ENCODE measurements around the gene SLC4A2. TPM values are rescaled to one million over a fixed set of nuclear protein-coding genes. Genes with fewer than 3 reads are reported as not detected.
A peak's percentile ranks its signal among the peaks of the same experiment; 100 is the strongest.

SLC4A2 gene
- total and polyA plus RNA-seq, 2 of the 8 experiments (the other 6 are each of a cell fraction or from before 2014, with no cell fraction given), result 72.6 to 147 TPM

- no peak for FAIRE-seq
- POLR2A ChIA-PET (ENCODE audit: partially characterized antibody), result no interaction called here
- no peak overlapping the region for H2BK20ac ChIP-seq (ENCODE audit: low read length)
Observed at GRCh38 chr7:151023232-151023631, 36.2 kb upstream of the SLC4A2 start.

More at GRCh38 chr7:151023232-151023631, 36.2 kb upstream of the SLC4A2 start:
- Histone ChIP-seq H3K9ac (replicated peaks in 1 of 4; ENCODE audit: extremely low read depth in 1 of 4, low read depth in 3 of 4, low read length in 3 of 4) (no peak overlapping the region), H4K91ac (replicated peaks; ENCODE audit: insufficient read length, low read length) (no peak overlapping the region), H3K4me1 (replicated peaks in 1 of 4; ENCODE audit: control insufficient read depth in 3 of 4, insufficient read depth in 4 of 4, low read length in 3 of 4) (peaks cover 0 to 18% (median 14%) of the 10 kb centered on the region in 4 experiments; a peak in 5 of 7 replicates), H3K9me3 (ENCODE audit: insufficient read depth in 2 of 2, low read depth in 1 of 2, low read length in 1 of 2) (no peaks in the 10 kb centered on the region), H3K27me3 (replicated peaks in 1 of 4; ENCODE audit: control insufficient read depth in 3 of 4, extremely low read depth in 1 of 4, insufficient read depth in 3 of 4, low read length in 3 of 4) (peaks cover 8 to 31% (median 27%) of the 10 kb centered on the region in 4 experiments), H3K79me1 (ENCODE audit: low read depth, low read length) (no peaks in the 10 kb centered on the region), H4K5ac (ENCODE audit: insufficient read length, low read depth, low read length) (no peak overlapping the region), H2AK5ac (ENCODE audit: low read depth, low read length) (no peak overlapping the region; the same call in 1 of the 2 replicates), H3K23ac (ENCODE audit: insufficient read length) (no peak overlapping the region), H3K4me2 (ENCODE audit: insufficient read depth in 1 of 2, low read depth in 2 of 2, low read length in 2 of 2) (no peak overlapping the region), H3K27ac (ENCODE audit: low read depth, low read length) (no peak overlapping the region), H3K14ac (ENCODE audit: insufficient read length) (no peak overlapping the region), H2BK5ac (ENCODE audit: low read depth, low read length) (no peak overlapping the region), H4K8ac (ENCODE audit: extremely low read depth, insufficient read depth, low read length) (no peak overlapping the region), H2AFZ (ENCODE audit: low read length) (no peak overlapping the region), H3K36me3 (ENCODE audit: control insufficient read depth in 2 of 4, insufficient read depth in 4 of 4, low read length in 3 of 4) (no peaks in the 10 kb centered on the region), H3K56ac (replicated peaks; ENCODE audit: insufficient read length, low read depth, low read length) (no peak overlapping the region), H2BK12ac (ENCODE audit: low read depth, low read length) (0 out of 2 replicates have a peak overlapping the region, but pooled peaks have one; percentile 17), H4K20me1 (replicated peaks in 1 of 2; ENCODE audit: control insufficient read depth in 1 of 2, insufficient read depth in 2 of 2, low read length in 2 of 2) (no peaks in the 10 kb centered on the region), H3K79me2 (ENCODE audit: control insufficient read depth in 1 of 2, insufficient read depth in 2 of 2, low read length in 2 of 2) (no peaks in the 10 kb centered on the region), H3K18ac (ENCODE audit: extremely low read depth, low read length) (no peak overlapping the region), H3K23me2 (ENCODE audit: low read depth, low read length) (peaks cover 10% of the 10 kb centered on the region; the same call in 1 of the 2 replicates), H2BK120ac (replicated peaks; ENCODE audit: low read depth, low read length) (no peak overlapping the region), H2BK15ac (ENCODE audit: low read length) (peak overlapping the region; percentile 88; the same call in 1 of the 2 replicates), H3K4ac (replicated peaks; ENCODE audit: insufficient read length, low read depth, low read length) (no peak overlapping the region), H3K4me3 (ENCODE audit: extremely low read depth in 1 of 4, insufficient read depth in 2 of 4, low read depth in 3 of 4, low read length in 4 of 4) (no peak overlapping the region)
- WGBS, 2 experiments (ENCODE audit: extremely low coverage in 1 of 2, insufficient coverage in 1 of 2, insufficient read length in 1 of 2, insufficient replicate concordance in 2 of 2, low coverage in 1 of 2, low lambda C conversion rate in 2 of 2, missing lambda C conversion rate in 1 of 2), result 94% methylated on average over 10 of the region's 10 CpGs; no CpG with 5 or more reads in 1 of the 2 experiments
- DNase-seq (ENCODE audit: low read depth in 1 of 2, low spot score in 2 of 2), result no peak
- CTCF ChIA-PET (ENCODE audit: partially characterized antibody), result interaction anchor here (1.0 to 8.0 kb wide), 4 partner anchors 14 to 88 kb away, joined by 3 to 116 read pairs (median 5); no protein-coding TSS in a partner anchor
- TF ChIP-seq CBX8 (IDR thresholded peaks at IDR 0.05; ENCODE audit: borderline replicate concordance, low read depth, low read length) (no peak), YY1 (IDR thresholded peaks at IDR 0.05; ENCODE audit: low read depth, low read length) (no peak), USF2 (IDR thresholded peaks at IDR 0.05; ENCODE audit: low read length) (no peak), TEAD4 (IDR thresholded peaks at IDR 0.05; ENCODE audit: low read depth, low read length) (no peak), EGR1 (IDR thresholded peaks at IDR 0.05; ENCODE audit: borderline replicate concordance, low read depth, low read length) (no peak)

Measured in H1 (cell line).